ENCODE results near the gene AGPS. TPM values are rescaled to one million over a fixed set of nuclear protein-coding genes. Genes with fewer than 3 reads are reported as not detected.

Gene AGPS
- total and polyA plus RNA-seq, 9 of the 15 experiments (the other 6 are each of a cell fraction or from before 2014, with no cell fraction given), result 15.5 to 211 (median 63.1) TPM

DNA sequence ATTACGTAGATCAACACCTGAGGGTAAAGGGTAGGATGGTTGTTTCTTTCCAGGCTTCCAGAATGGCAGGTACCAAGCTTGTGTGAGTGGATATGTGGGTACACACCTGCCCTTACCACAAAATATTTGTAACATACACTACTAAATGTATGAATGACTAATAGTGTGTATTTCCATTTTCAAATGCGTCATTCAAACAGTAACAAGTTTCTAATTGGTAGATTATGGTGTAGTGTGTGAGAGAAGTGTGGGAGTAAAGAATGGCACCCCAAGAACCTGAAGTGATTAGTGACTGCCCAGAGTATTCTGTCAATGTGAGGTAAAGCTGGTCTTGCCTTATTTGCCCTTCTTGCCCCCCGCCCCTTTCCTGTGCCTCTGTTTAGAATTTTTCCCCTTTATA, 21.1 kb downstream of the AGPS start:
- POLR2A ChIA-PET, result interaction anchor here (1.1 to 2.2 kb wide), 6 partner anchors 9 to 249 kb away, joined by 3 to 12 read pairs (median 7); no protein-coding TSS in a partner anchor

DNA sequence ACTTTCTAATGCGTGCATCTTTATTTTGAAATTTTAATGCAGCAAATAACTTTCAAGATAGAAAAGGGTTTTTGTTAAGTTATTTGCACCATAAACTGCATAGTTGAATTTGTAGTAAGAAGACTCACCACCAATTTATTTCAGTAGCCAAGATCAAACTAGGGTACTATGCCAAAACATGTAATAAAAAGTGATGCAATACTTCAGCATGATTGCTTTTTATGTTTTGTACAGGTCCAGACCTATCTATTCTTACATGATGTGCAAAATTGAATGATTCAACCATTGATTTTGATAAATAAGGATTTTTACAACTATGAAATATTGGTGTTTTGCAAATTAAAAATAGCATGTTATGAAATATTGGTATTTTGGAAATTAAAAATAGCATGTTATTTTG, 26.7 kb downstream of the AGPS start:
- Histone ChIP-seq H3K9ac (ENCODE audit: insufficient read depth in 1 of 2, low read depth in 2 of 2, low read length in 2 of 2) (no peak overlapping the region), H3K4me2 (ENCODE audit: insufficient read depth, low read length) (no peak overlapping the region), H2AFZ (ENCODE audit: low read depth, low read length) (no peak overlapping the region), H3K36me3 (ENCODE audit: control insufficient read depth, insufficient read depth, low read length) (peaks cover 25% of the 10 kb centered on the region; the same call in 1 of the 3 replicates), H3K4me3 (no peak overlapping the region), H3K9me1 (ENCODE audit: control insufficient read depth, insufficient read depth, low read length) (no peaks in the 10 kb centered on the region), H3K27ac (ENCODE audit: extremely low read depth, low read depth, low read length) (no peak overlapping the region), H3K27me3 (ENCODE audit: control insufficient read depth in 2 of 2, insufficient read depth in 2 of 2, low read length in 2 of 2) (no peaks in the 10 kb centered on the region), H3K4me1 (replicated peaks in 1 of 2; ENCODE audit: control insufficient read depth in 2 of 2, insufficient read depth in 2 of 2, low read length in 2 of 2) (no peaks in the 10 kb centered on the region), H3K79me2 (ENCODE audit: control insufficient read depth, insufficient read depth, low read length) (peaks cover 80% of the 10 kb centered on the region), H4K20me1 (replicated peaks; ENCODE audit: control insufficient read depth, insufficient read depth, low read length) (no peaks in the 10 kb centered on the region), H3K9me3 (replicated peaks; ENCODE audit: control insufficient read depth, insufficient read depth, low read depth, low read length) (no peaks in the 10 kb centered on the region)
- ATAC-seq (peak; percentile 37; the same call in 1 of the 3 replicates), FAIRE-seq (no peak), DNase-seq (ENCODE audit: extremely low read depth in 1 of 4, low spot score in 3 of 4) (no peak)
- in situ Hi-C loops (cut with MboI) (loop anchor here (10.0 kb wide), 2 partner anchors 84 to 254 kb away; no protein-coding TSS in a partner anchor), intact Hi-C loops (cut with micrococcal nuclease) (loop anchor here (5.0 kb wide), 3 partner anchors 152 to 303 kb away; no protein-coding TSS in a partner anchor)
- CTCF ChIA-PET (ENCODE audit: low intra/inter-chr PET ratio), result interaction anchor here (1.0 kb wide), 1 partner anchor 84 kb away, joined by 4 read pairs; no protein-coding TSS in a partner anchor
- BruUV-seq (replicated peaks), result no TSS peak
- WGBS (ENCODE audit: insufficient coverage, low coverage, missing lambda C conversion rate), result 100% methylated on average over 1 of the region's 1 CpG
- POLR2A ChIA-PET, result interaction anchor here (0.7 to 1.0 kb wide), 2 partner anchors 154 to 164 kb away, joined by 3 to 4 read pairs; partner anchors contain the start of gene NFE2L2
- peak; percentile 80; the same call in 1 of the 2 replicates for TF ChIP-seq ZNF668 (CRISPR knock-in tag; IDR thresholded peaks at IDR 0.05)
- TF ChIP-seq CEBPG (CRISPR knock-in tag; IDR thresholded peaks at IDR 0.05), result peak; percentile 89
- peak; percentile 98 to 99 for TF ChIP-seq CEBPG (tag; conservative IDR thresholded peaks at IDR 0.05 in 1 of 2, IDR thresholded peaks at IDR 0.05 in 1 of 2)
- no peak for TF ChIP-seq SP1 (CRISPR knock-in tag; IDR thresholded peaks at IDR 0.05)
- no peak for TF ChIP-seq HOXB6 (CRISPR knock-in tag; IDR thresholded peaks at IDR 0.05; ENCODE audit: borderline replicate concordance)
- TF ChIP-seq MAFK (IDR thresholded peaks at IDR 0.05; ENCODE audit: low read length), result no peak
- TF ChIP-seq GTF2A2 (tag; IDR thresholded peaks at IDR 0.05), result no peak
- no peak for TF ChIP-seq CAMTA2 (CRISPR knock-in tag; conservative IDR thresholded peaks at IDR 0.05)
- TF ChIP-seq, protein P1, sequence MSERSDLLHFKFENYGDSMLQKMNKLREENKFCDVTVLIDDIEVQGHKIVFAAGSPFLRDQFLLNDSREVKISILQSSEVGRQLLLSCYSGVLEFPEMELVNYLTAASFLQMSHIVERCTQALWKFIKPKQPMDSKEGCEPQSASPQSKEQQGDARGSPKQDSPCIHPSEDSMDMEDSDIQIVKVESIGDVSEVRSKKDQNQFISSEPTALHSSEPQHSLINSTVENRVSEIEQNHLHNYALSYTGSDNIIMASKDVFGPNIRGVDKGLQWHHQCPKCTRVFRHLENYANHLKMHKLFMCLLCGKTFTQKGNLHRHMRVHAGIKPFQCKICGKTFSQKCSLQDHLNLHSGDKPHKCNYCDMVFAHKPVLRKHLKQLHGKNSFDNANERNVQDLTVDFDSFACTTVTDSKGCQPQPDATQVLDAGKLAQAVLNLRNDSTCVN (CRISPR knock-in tag; IDR thresholded peaks at IDR 0.05), result no peak
- TF ChIP-seq, protein P2, sequence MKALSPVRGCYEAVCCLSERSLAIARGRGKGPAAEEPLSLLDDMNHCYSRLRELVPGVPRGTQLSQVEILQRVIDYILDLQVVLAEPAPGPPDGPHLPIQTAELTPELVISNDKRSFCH (CRISPR knock-in tag; IDR thresholded peaks at IDR 0.05), result no peak
- TF ChIP-seq, protein P2 (tag; IDR thresholded peaks at IDR 0.05), result no peak

More for the DNA sequence above, 21.1 kb downstream of the AGPS start:
- no peaks in the 10 kb centered on the region for H3K9me3 ChIP-seq (replicated peaks; ENCODE audit: control insufficient read depth, insufficient read depth, low read depth, low read length)
- DNase-seq (ENCODE audit: extremely low read depth in 1 of 4, low spot score in 3 of 4) (no peak), FAIRE-seq (no peak), ATAC-seq (no peak)
- H3K27ac ChIP-seq (ENCODE audit: extremely low read depth, low read depth, low read length), result no peak overlapping the region
- H3K9ac ChIP-seq (ENCODE audit: insufficient read depth in 1 of 2, low read depth in 2 of 2, low read length in 2 of 2), result no peak overlapping the region
- no TSS peak for BruUV-seq (replicated peaks)
- H3K4me2 ChIP-seq (ENCODE audit: insufficient read depth, low read length), result no peak overlapping the region
- no peak overlapping the region for H2AFZ ChIP-seq (ENCODE audit: low read depth, low read length)
- WGBS (ENCODE audit: insufficient coverage, low coverage, missing lambda C conversion rate), result 65% methylated on average over 3 of the region's 3 CpGs
- no peak for TF ChIP-seq ZNF12 (CRISPR knock-in tag; IDR thresholded peaks at IDR 0.05)
- TF ChIP-seq, protein P3, sequence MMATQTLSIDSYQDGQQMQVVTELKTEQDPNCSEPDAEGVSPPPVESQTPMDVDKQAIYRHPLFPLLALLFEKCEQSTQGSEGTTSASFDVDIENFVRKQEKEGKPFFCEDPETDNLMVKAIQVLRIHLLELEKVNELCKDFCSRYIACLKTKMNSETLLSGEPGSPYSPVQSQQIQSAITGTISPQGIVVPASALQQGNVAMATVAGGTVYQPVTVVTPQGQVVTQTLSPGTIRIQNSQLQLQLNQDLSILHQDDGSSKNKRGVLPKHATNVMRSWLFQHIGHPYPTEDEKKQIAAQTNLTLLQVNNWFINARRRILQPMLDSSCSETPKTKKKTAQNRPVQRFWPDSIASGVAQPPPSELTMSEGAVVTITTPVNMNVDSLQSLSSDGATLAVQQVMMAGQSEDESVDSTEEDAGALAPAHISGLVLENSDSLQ (IDR thresholded peaks at IDR 0.05), result 0 out of 2 replicates have a peak, but pooled peaks have one; percentile 18
- no peak for TF ChIP-seq PCBP1 (IDR thresholded peaks at IDR 0.05; ENCODE audit: low read depth, low read length, poor library complexity, severe bottlenecking)
- TF ChIP-seq MCM7 (IDR thresholded peaks at IDR 0.05), result no peak
- no peaks in the 10 kb centered on the region for H3K27me3 ChIP-seq (ENCODE audit: control insufficient read depth in 2 of 2, insufficient read depth in 2 of 2, low read length in 2 of 2)
- H3K36me3 ChIP-seq (ENCODE audit: control insufficient read depth, insufficient read depth, low read length), result peaks cover under 1% of the 10 kb centered on the region; the same call in 1 of the 3 replicates
- intact Hi-C loops (cut with micrococcal nuclease), result no loop called here
- H3K4me3 ChIP-seq, result no peak overlapping the region
- H3K4me1 ChIP-seq (replicated peaks in 1 of 2; ENCODE audit: control insufficient read depth in 2 of 2, insufficient read depth in 2 of 2, low read length in 2 of 2), result no peaks in the 10 kb centered on the region
- no peaks in the 10 kb centered on the region for H3K9me1 ChIP-seq (ENCODE audit: control insufficient read depth, insufficient read depth, low read length)
- no peaks in the 10 kb centered on the region for H4K20me1 ChIP-seq (replicated peaks; ENCODE audit: control insufficient read depth, insufficient read depth, low read length)
- CTCF ChIA-PET (ENCODE audit: low intra/inter-chr PET ratio), result interaction anchor here (4.0 to 5.0 kb wide), 2 partner anchors 79 to 250 kb away, joined by 47 to 69 read pairs; no protein-coding TSS in a partner anchor
- in situ Hi-C loops (cut with MboI), result loop anchor here (10.0 kb wide), 2 partner anchors 79 to 249 kb away; no protein-coding TSS in a partner anchor
- peaks cover 77% of the 10 kb centered on the region for H3K79me2 ChIP-seq (ENCODE audit: control insufficient read depth, insufficient read depth, low read length)
